ENCODE results near the gene AADACL4.
"Not testable (repeated sequence)": the region's sequence is repeated elsewhere in the genome, so short reads cannot be mapped to it uniquely, and the experiment has no call there.

Gene AADACL4

DNA sequence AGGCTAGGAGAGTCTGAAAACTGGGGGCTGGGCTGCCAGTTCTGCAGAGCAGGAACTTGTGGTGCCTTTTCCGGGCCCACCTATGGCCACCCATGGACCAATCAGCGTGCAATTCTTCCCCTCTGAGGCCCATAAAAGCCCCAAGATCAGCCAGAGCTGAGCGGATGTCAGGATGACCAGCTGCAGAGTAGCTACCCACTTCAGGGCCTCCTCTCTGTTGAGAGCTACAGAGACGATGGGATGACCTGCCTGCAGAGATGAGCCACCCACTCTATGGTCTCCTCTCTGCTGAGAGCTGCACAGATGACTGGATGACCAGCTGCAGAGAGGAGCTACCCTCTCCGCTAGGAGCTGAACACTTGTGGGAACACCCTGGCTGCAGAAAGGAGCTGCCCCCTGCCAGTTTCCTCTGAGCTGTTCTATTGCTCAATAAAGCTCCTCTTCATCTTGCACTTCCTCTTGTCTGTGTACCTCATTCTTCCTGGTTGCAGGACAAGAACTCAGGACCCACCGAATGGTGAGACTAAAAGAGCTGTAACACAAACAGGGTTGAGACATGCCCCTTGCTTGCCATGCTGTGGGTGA, 12.8 kb upstream of the AADACL4 start:
- no peak for DNase-seq

DNA sequence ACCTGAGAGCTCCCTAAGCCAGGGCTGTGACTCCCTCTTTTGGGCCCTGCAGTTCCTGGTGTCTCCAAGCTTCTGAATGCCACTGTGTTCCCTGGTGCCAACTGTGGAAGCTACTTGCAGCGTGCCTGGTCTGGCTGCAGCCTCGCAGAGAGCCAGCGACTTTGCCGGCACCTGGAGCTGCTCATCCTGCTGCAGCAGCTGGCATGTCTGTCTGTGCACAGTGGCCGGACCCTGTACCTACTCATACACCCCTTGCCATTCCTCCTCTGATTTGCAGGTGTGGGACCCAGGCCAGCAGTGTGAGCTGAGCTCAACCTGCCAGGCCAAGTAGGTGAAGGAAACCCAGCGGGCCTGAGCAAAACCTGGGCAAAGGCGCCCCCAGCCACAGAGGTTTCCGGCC, 12.3 kb upstream of the AADACL4 start:
- no peak for DNase-seq

- DNase-seq = no peak
Measured at GRCh38 chr1:12634156-12634555, 9.7 kb upstream of the AADACL4 start.

DNA sequence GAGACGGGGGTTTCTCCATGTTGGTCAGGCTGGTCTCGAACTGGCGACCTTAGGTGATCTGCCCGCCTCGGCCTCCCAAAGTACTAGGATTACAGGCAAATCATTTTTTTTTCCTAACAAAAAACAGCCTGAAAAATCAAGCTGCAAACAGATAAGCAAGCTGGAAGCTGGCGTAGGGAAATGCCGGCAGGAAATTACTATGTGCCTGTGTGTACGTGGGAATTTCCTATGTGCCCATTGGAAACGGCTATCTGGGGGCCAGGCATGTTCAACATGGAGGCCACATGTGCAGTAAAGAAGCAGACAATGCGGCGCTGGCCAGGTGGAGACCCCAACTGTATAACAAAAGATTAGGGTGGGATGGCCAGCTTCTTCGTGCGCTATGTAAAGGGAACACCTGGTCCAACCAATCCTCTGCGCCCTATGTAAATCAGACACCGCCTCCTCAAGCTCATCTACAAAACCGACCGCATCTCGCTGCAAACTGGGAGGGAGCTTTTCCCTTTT, 9.1 kb upstream of the AADACL4 start:
- no peak for DNase-seq

DNA sequence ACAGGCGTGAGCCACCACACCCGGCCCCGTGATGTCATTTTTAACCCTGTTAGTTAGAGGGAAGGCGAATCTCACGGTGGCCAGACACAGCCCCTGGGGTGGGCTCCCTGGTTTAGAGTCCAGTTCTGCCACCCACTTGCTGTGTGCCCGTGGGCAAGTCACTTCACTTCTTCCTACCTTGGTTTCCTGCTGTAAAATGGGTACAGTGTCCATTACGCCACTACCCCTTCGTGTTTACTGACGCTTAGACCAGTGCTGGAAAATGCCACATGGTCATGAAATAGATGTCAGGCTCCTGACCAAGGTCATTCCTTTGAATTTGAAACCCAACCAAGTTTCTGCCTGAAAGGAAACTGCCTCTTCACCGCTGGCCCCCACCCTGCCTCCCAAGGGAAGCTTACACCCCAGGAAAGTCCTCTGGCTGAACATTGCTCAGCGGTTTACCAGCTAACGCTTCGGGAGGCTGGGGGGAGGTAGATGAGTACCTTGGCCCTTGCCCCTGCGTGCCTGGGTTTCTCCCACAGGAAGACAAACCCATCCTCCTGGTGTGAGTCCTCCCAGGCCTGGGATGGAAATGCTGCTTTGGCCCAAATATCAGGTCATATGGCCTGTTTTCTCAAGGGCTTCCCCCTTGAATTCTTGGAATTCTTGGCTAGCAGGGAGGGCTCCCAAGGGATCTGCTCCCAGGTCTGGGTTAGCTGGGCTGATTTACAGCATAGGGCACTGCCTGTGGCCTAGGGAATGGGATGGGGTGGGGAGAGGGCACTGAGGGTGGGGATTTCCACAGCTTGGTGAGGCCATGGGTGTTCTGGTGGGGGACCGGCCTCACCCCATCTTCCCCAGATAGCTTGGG, 7.6 kb upstream of the AADACL4 start:
- DNase-seq = no peak

DNA sequence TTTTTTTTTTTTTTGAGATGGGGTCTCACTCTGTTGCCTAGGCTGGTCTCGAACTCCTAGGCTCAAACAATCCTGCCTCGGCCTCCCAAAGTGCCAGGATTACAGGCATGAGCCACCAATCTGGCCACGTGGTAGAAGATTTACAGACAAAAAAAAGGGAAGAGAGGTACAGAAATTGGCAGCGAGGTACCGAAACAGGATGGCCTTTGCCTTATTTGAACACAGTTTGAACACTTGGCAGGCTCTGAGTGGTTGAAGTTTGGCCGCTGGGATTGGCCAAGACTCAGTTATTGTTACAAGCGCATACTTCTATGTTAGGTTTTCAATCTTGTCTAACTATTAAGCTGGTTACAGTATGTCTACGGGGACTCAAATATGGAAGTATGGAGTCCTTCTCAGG, 6.2 kb upstream of the AADACL4 start:
- DNase-seq = no peak

GRCh38 chr1:12640237-12640957, 3.5 kb upstream of the AADACL4 start:
- no peak for DNase-seq

- DNase-seq = no peak
Measured at GRCh38 chr1:12640958-12641272, 3.0 kb upstream of the AADACL4 start.

DNA sequence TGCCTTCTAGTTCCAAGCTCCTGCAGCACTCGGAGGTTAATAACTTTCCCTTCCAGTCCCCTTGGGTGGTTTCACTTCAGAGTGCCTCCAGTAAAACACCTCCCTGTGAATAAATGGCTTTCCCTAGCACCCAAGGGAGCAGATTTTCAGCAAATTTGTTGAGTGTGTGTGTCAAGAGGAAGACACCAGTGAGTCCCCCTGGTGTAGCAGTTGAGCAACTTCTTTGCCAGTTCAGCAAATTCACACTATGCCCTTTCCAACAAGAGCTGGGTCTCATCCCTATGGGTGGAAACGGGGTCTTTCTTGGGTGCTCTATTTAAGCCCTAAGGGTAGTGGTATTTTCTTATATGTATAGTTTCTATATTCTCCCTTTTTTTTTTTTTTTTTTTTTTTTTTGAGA, 806 bp upstream of the AADACL4 start:
- no peak for DNase-seq

DNA sequence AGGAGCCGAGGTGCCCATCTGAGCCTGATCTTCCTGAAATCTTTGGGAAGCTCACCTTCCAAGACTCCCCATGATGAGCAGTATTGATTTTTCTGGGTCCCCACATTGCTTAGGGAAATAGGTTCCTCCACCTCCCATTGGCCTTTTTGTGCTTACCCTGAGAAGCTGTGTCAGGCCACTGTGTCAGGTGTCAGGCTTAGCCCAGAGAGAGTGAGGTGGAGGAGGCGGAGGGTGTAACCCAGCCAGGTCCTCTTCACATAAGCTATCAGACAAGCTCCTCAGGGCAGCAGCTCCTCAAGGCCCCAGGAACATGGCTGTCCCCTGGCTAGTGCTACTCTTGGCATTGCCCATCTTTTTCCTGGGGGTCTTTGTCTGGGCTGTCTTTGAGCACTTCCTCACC, 352 bp downstream of the AADACL4 start:
- no peak for DNase-seq

DNA sequence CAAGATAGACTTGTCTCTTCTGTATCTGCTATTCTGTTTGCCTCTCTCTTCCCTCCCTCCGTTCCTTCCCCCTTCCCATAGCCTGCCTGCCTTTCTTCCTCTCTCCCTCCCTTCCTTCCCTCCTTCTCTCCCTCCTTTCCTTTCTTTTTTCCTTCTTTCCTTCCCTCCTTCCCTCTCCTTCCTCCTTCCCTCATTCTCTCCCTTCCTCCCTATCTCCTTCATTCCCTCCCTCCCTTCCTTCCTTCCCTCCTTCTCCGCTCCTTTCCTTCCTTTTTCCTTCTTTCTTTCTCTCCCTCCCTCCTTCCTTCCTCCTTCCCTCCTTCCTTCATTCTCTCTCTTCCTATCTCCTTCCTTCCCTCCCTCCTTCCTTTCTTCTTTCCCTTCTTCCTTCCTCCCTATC, 944 bp downstream of the AADACL4 start:
- DNase-seq = no peak

- not testable (repeated sequence) for DNase-seq
Measured at GRCh38 chr1:12645401-12645800, 1.5 kb downstream of the AADACL4 start.

DNA sequence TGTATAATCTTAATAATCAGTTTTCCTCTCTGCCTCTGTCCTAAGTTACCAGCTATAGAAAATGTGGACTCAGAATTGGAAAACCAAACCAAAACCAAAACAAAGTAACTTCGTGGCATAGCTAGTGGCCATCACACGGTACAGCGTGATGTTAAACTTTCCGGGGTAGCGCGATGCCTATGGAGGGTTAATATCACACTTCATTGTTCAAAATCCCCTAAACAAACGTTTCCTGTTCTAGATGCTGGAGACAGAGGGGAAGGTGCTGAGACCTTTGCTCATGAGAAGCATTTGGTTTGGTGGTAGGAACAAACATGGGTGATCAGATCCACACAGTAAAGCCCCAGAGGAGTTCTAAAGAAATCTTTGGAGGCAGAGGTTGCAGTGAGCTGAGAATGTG, 4.9 kb downstream of the AADACL4 start:
- DNase-seq = no peak

GRCh38 chr1:12649971-12650421, 6.1 kb downstream of the AADACL4 start:
- DNase-seq = no peak

DNA sequence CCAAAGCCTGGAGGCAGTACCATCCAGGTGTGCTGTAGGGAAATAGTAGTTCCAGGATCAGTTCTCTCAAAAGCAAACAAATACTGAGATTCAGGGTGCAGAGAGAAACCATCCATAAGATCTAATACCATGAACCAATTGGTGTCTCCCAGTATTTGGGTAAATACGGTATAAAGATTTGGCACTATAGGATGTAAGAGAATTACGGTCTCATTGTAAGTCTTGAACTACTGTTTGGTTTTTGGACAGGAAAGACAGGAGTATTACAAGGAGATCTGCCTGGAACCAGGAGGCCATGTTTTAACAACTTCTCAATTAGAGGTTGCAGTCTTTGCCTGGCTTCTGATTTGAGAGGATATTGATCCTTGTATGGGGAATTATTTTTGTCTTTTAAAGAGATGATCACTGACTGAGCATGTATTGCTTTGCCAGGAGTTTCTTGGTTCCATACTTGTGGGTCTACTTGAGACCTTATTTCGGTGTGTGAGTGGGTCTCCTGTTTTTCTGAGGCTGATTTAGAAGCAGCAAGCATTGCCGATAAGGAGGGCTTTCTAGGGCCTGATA, 10.2 kb downstream of the AADACL4 start:
- no peak for DNase-seq

GRCh38 chr1:12654657-12655056, 10.8 kb downstream of the AADACL4 start:
- no peak for DNase-seq

DNA sequence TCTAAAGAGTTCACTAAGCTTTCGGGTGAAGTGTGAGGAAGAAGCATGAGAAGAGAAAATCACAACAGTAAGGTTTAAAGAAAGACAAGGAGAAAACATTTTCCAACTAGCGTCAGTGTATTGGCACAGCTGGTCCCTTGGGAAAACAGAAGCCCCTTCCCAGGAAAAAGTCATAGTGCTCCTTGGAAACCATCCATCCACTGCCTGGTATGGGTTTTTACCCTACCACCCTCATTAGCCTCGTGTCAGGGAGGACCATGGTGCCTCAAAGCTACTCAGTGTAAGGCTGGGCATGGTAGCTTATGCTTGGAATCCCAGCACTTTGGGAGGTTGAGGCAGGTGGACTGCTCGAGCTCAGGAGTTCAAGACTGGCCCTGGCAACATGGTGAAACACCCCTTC, 12.7 kb downstream of the AADACL4 start:
- no peak for DNase-seq

DNA sequence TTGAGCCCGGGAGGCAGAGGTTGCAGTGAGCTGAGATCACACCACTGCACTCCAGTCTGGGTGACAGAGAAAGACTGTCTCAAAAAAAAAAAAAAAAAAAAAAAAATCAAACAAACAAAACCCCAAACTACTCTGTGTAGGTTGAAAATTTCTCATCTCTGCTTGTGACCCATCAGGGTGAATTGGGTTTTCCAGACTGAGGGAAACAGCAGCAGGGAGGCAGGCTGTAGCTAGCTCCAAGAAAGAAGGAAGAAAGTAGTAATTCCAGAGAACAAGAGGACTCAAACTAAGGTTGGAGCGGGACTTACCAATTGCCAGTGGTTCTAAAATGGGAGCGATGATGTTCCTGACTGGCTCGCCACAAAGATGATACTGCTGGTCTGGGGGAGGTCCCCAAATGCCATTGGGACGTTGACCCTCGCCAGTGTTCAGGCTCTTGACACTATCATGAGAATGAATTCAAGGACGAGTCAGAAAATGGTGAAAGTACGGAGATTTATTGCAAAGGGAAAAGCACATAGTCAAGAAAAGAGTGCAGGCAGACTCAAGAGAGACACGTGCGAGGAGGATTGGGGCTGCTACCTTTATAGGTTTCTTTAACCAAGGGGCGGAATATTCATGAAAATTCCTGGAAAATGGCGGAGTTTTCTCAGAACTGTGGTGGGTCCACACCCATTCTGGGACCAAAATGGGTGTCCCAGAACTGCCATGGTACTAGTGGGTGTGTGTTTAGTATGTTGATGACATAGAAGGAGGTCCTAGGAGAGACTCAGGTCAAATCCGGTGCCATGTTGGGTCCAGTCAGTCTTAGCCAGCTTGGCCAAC, 13.4 kb downstream of the AADACL4 start:
- no peak for DNase-seq

GRCh38 chr1:12657885-12658512, 14.1 kb downstream of the AADACL4 start:
- not testable (repeated sequence) for DNase-seq

DNA sequence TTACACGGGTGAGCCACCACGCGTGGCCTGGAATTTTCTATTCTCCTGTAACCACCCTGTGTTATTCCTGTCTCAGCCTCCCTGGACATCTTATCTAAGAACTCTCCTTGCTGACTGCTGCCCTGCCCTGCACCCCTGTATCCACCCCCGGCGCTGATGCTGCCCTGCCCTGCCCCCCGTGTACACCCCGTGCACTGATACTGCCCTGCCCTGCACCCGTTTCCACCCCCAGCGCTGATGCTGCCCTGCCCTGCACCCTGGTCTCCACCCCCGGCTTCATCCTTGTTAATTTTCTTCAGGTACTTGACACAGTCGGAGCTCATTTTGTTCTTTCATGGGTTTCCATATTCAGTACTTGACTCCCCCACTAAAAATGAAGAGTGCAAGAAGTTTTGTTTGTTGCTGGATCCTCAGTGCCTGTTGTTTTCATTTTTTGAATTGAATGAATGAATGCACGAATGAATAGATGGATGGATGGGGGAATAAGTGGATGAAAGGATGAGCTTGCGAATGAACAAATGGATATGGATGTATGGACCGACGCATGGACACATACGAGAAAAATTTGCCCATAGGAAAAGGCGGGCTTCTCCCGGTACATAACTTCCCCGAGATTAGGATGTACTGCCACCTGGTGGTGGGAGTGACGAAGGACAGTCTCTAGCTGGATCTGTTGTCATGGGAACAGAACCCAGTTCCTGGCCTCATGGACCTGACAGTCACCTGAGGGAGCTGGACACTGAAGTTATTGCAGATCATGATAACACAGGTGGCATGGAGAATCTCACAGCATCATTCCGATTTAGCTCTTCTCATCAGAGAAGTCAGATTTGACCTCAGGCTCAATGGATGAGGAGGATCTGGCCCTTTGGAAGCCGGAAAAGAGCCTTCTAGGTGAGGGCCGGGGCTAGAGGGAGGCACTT, 14.9 kb downstream of the AADACL4 start:
- peak; percentile 76 for DNase-seq

DNA sequence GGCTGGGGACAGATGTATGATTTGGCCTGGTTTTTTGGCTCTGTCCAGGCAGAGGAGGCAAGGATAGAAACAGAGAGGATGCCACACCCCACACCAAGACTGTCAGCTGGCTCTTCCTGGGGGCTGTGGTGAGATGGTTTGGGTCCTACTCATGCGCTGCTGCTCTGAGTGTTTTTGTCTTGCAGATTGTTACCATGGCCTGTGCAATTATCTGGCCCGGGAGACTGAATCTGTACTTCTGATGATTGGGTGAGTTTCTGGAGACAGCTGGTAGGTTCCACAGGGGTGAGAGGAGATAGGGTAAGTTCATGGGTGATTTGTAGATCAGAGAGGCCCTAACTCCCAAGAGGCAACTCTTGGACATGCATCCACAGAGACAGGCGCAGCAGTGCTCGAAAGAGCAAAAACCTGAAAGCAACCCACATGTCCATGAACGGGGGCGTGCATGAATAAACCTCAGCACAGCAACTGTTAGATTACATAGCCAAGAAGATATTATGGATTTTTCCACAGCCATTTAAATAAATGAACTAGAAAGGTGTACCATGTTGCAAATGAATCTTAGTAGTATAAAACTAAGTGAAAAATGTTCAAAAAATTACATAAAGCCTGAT, 17.8 kb downstream of the AADACL4 start:
- DNase-seq = no peak

Data from 8988T (cell line).